HG03280 (cell line): ENCODE results near the gene PLXNB3.

Source experiments
- ATAC-seq: cut with Tn5 transposase; IDR thresholded peaks from one replicate; pipeline ENCODE4 v1.9.1; 2021; ENCODE audit warnings: mild to moderate bottlenecking, moderate library complexity; ENCODE audit not compliant: unreplicated experiment

Gene PLXNB3

DNA sequence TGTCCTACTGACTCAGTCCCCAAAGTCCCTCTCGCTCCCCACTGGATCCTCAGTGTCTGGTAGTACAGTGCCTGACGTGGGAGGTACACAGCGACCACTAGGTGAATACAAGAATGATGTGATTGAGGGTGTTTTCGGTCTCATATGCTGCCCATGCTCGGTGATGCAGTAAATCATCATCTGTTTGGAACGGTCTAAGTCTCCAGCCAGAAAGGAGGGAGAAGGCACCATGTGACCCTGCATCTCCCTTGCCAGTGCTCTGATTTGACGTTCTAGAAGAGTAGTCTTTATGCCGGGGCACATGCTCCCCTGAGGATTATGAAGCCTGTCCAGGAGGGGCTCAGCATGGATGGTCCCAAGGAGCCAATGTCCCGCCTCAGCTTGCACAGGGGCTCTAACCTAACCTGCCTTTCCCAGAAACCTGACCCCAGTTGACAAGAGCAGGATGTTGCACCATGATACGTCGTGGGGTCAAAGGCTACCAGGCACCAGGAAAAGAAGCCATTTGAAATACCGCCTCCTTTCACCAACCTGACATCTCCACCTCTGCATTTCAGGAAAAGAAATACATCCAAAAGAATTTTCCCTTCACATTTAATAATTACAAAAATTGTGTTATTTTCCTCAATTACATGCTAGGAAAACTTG is 13.8 kb upstream of the PLXNB3 start:
- ATAC-seq, result no peak

DNA sequence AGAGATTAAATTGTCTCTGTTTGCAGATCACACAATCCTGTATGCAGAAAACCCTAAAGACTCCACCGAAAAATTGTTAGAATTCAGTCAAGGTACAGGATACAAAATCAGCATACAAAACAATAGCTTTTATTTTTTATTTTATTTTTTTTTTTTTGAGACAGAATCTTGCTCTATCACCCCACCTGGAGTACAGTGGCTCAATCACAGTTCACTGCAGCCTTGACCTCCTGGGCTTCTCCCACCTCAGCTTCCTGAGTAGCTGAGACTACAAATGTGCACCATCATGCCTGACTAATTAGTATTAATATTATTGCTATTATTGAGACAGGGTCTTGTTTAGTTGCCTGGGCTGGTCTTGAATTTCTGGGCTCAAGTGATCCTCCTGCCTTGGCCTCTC is 8.9 kb upstream of the PLXNB3 start:
- ATAC-seq, result no peak

DNA sequence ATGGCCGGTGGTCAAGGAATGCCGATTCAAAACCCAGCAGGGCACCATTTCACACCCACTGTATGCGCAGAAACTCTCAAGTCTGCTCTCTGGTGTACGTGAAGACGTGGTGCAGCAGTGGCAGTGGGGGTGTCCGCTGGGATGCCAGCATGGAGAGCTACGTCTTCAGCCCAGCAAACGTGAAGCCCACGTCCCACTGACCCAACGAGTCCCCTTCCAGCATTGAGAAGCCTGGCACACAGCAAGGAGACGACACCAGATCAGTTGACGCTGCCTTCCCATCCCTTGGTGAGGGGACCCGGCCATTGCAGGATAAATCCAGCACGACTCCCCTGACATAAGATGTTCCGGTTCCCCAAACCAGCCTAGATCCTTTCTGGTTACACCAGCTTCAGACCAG is 2.2 kb upstream of the PLXNB3 start:
- no peak for ATAC-seq

DNA sequence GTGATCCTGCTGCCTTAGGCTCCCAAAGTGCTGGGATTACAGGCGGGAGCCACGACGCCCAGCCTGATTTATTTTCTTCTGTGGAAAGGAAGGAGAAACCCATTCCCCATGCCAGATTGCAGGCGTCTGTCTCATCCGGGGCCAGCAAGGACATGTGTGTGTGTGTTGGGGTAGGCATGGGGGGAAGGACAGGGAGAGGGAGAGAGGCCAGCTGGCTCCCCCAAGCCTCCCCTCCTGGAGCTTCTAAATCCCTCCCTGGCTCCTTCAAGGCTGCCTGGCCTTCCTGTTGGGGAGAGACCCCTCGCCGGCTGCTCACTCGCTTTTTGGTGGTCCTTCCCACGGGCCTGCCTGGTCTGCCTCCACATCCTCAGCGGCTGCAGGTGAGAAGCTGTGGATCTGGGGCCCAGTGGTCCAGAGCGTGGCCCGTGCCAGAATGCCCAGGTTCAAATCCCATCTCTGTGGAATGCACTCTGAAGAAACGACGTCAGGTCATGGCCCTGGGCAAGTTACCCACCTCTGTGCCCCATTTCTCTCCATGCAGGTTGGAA is 1.3 kb upstream of the PLXNB3 start:
- ATAC-seq, result no peak

- ATAC-seq, result no peak
Observed at GRCh38 chrX:153763298-153763932, 634 bp upstream of the PLXNB3 start.

DNA sequence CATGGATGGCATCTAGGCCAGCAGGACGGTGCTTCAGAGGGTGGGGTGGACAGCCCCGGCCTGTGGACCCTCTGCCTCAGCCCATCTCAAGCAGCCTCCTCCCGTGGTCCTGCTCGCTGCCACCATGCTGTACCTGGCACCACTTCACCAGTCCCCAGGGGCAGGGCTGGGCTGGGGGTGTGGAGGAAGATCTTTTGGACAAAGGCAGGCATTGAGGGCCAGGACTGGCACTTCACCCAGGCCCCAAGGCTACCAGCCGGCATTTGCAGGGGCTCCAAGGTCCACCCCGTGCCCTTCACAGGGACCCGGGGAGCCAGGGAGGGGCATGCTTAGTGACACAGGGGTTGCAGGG is 713 bp downstream of the PLXNB3 start:
- ATAC-seq, result no peak

GRCh38 chrX:153765138-153766079 is 1.4 kb downstream of the PLXNB3 start:
- ATAC-seq, result no peak

GRCh38 chrX:153766098-153766817 is 2.2 kb downstream of the PLXNB3 start:
- no peak for ATAC-seq

DNA sequence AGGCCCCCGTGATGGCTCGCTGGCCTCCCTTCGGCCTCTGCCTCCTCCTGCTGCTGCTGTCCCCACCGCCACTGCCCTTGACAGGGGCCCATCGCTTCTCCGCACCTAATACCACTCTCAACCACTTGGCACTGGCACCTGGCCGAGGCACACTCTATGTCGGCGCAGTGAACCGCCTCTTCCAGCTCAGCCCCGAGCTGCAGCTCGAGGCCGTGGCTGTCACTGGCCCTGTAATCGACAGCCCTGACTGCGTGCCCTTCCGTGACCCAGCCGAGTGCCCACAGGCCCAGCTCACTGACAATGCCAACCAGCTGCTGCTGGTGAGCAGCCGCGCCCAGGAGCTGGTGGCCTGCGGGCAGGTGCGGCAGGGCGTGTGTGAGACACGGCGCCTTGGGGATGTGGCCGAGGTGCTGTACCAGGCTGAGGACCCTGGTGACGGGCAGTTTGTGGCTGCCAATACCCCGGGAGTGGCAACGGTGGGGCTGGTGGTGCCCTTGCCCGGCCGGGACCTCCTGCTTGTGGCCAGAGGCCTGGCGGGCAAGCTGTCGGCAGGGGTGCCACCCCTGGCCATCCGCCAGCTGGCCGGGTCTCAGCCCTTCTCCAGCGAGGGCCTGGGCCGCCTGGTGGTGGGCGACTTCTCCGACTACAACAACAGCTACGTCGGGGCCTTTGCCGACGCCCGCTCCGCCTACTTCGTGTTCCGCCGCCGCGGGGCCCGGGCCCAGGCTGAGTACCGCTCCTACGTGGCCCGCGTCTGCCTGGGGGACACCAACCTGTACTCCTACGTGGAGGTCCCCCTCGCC is 3.0 kb downstream of the PLXNB3 start:
- ATAC-seq, result no peak

DNA sequence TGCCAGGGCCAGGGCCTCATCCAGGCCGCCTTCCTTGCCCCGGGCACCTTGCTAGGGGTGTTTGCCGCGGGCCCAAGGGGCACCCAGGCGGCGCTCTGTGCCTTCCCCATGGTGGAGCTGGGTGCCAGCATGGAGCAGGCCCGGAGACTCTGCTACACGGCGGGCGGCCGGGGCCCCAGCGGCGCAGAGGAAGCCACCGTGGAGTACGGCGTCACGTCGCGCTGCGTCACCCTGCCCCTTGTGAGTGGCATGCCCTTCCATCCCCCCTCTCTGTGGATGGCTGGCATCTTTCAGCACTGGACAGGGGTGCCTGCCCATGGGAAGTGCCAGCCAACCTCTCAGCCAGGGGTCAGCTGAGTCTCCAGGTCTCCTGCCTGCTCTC is 3.6 kb downstream of the PLXNB3 start:
- ATAC-seq, result no peak

DNA sequence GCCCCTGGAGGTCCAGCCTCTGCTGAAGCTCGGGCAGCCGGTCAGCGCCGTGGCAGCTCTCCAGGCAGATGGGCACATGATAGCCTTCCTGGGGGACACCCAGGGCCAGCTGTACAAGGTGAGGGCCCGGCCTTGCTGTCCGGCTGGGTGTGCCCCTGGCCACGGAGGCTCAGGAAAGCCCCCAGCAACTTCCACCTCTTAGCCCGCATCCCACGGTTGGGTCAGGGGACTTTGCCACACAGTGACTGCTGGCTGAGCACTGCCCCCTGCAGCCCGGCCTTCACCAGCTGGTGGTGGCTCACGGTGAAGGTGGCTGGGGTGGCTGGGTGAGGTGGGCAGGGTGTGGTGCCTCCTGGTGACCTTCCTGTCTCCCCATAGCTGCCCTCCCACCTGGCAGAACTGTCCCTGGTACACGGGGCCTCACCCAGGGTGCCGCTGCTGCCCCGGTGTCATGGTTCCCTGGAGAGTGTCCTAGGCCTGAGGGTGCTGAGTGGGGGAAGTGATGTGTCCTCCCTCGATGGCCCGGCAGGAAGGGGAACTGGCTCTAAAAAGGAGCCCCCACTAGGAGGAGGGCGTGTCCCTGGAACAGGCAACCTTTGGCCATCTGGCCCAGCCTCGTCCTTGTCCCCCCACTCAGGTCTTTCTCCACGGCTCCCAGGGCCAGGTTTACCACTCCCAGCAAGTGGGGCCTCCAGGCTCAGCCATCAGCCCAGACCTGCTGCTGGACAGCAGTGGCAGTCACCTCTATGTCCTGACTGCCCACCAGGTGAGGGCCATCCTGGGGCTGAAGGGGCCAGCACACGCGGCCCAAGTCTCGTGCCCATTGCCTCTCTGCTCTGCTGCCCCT is 4.5 kb downstream of the PLXNB3 start:
- ATAC-seq, result no peak

DNA sequence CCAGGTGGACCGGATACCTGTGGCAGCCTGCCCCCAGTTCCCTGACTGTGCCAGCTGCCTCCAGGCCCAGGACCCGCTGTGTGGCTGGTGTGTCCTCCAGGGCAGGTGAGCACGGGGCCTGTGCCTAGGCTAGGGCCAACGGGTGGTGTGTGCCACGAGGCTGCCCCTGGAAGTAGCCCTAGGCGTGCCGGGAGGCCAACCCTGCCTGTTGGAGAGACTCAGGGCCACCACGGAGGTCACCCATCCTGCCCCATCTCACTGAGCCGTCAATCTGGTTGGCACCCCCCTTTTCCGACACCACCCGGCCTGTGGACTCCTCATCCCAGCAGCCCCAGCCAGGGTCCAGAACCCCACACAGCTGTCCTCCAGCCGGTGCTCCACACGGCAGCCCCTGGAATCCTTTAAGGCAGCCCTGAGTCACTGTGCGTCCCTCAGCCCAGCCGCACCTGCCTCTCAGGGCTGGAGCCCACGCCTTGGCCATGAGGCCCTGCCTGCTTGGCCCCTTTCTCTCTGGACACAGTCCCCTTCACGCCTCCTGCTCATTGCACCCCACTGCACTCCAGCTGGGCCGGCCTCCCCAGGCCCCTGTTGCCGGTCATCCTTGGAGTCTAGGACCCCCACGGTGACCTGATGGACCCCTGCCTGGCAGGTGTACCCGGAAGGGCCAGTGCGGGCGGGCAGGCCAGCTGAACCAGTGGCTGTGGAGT is 5.3 kb downstream of the PLXNB3 start:
- no peak for ATAC-seq

- no peak for ATAC-seq
Observed at GRCh38 chrX:153769865-153770600, 6.0 kb downstream of the PLXNB3 start.

DNA sequence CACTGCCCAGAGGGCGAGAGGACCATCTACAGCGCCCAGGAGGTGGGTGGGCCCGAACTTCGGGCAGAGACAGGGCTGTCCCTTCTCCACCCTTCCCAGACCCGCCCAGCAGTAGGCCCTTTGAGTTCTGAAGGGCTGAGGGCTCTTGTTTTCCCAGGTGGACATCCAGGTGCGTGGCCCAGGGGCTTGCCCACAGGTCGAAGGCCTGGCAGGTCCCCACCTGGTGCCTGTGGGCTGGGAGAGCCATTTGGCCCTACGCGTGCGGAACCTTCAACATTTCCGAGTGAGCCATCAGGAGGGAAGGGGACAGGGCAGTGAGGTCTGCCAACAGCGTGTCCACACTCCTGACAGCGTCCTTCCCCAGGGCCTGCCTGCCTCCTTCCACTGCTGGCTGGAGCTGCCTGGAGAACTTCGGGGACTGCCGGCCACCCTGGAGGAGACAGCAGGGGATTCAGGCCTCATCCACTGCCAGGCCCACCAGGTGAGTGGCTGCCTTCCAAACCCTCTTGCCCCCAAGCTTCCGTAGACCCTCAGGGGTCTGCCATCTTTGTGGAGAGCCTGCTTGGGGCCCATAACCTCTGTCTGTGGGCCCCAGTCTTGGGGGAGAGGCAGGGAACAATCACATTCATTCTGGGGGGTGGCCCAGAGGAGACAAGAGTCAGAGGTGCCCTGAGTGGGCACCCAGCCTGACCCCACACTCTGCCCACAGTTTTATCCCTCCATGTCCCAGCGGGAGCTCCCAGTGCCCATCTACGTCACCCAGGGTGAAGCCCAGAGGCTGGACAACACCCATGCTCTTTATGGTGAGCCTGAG is 6.8 kb downstream of the PLXNB3 start:
- no peak for ATAC-seq

- no peak for ATAC-seq
Observed at GRCh38 chrX:153771415-153772315, 7.6 kb downstream of the PLXNB3 start.
